GM23338 (cell line): ENCODE data around the gene TEX29.

Experiments
- POLR2AphosphoS5 ChIP-seq: IDR thresholded peaks from 2 replicates; pipeline ENCODE4 v1.6.1; 2016; ENCODE audit warnings: antibody characterized with exemption, low read depth
- TF ChIP-seq, protein P1 (sequence below), 2 experiments: fragments of 200-600 bp in 1 of 2; sonication (generic) in 1 of 2; conservative IDR thresholded peaks; 2 replicates each; pipeline versions ENCODE4 v1.5.1 to v1.6.1; 2016 to 2017; ENCODE audit warnings: antibody characterized with exemption in 2 of 2, low read depth in 2 of 2, mild to moderate bottlenecking in 2 of 2, moderate library complexity in 1 of 2

DNA sequence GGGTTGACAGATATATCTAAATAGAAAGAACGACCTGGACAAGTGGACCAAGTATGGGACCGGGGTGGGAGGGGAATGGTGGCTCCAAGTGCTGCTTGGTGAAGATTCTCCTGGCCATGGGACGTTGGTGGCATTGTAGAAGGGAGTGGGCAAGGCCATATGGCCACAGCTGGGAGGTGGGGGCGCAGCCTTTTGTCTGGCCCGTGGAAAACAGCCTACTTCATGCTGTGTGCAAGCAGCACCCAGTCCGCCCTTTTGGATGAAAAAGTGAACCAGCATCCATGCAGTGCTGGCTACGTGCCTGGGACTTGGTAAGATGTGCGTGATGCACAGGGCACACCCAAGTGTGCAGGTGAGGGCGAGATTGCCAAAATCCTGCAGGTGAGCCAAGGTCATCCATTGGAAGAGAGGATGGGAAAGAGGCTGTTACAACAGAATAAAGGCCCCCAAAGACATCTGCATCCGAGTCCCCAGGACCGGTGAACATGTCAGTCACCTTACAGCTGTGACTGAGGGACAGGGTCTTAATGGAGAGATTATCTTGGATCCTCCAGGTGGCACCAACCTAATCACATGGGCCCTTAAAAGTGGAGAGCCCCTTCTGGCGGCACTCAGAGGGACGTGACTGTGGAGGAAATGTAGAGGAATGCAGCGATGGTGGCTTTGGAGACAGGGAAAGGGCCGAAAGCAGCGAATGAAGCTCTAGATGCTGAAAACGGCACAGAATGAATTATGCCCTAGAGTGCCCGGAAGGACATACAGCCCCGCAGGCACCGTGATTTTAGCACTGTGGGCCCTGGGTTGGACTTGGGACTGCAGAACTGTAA lies 40.8 kb downstream of the TEX29 start:
- TF ChIP-seq POLR2AphosphoS5, result no peak
- TF ChIP-seq, protein P1, sequence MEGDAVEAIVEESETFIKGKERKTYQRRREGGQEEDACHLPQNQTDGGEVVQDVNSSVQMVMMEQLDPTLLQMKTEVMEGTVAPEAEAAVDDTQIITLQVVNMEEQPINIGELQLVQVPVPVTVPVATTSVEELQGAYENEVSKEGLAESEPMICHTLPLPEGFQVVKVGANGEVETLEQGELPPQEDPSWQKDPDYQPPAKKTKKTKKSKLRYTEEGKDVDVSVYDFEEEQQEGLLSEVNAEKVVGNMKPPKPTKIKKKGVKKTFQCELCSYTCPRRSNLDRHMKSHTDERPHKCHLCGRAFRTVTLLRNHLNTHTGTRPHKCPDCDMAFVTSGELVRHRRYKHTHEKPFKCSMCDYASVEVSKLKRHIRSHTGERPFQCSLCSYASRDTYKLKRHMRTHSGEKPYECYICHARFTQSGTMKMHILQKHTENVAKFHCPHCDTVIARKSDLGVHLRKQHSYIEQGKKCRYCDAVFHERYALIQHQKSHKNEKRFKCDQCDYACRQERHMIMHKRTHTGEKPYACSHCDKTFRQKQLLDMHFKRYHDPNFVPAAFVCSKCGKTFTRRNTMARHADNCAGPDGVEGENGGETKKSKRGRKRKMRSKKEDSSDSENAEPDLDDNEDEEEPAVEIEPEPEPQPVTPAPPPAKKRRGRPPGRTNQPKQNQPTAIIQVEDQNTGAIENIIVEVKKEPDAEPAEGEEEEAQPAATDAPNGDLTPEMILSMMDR (conservative IDR thresholded peaks at IDR 0.05; ENCODE audit: low read depth in 2 of 2), result no peak
